Measurements from ENCODE around the gene PNMA1. TPM values are rescaled to one million over a fixed set of nuclear protein-coding genes. Genes with fewer than 3 reads are reported as not detected.

The PNMA1 gene
- total RNA-seq, 1 experiment from 2014 or later = 24.6 TPM

- Histone ChIP-seq H4K20me1 (ENCODE audit: insufficient read depth) (no peaks in the 10 kb centered on the region), H2AFZ (ENCODE audit: low read depth, low read length, poor library complexity, severe bottlenecking) (no peak overlapping the region), H3K9ac (ENCODE audit: low read length) (no peak overlapping the region), H3K4me3 (replicated peaks in 1 of 2; ENCODE audit: low read depth in 1 of 2, low read length in 2 of 2) (no peak overlapping the region), H3K27me3 (ENCODE audit: insufficient read depth, low read length) (no peaks in the 10 kb centered on the region), H3K27ac (ENCODE audit: low read depth, low read length) (no peak overlapping the region), H3K4me2 (ENCODE audit: low read length) (no peak overlapping the region), H3K4me1 (ENCODE audit: control insufficient read depth in 1 of 2, insufficient read depth in 2 of 2, low read length in 2 of 2) (peaks cover 7 to 9% of the 10 kb centered on the region in 2 experiments), H3K9me3 (ENCODE audit: control insufficient read depth in 1 of 2, insufficient read depth in 1 of 2, low read depth in 1 of 2, low read length in 2 of 2) (no peaks in the 10 kb centered on the region), H3K79me2 (ENCODE audit: insufficient read depth, low read length) (no peaks in the 10 kb centered on the region), H3K9me2 (ENCODE audit: insufficient read depth) (no peaks in the 10 kb centered on the region), H3K36me3 (ENCODE audit: control insufficient read depth in 1 of 2, insufficient read depth in 2 of 2, low read length in 2 of 2) (peaks cover 26 to 41% of the 10 kb centered on the region in 2 experiments; a peak in 3 of 4 replicates)
- TF ChIP-seq MAX (IDR thresholded peaks at IDR 0.05) (no peak), ELF1 (IDR thresholded peaks at IDR 0.05; ENCODE audit: borderline replicate concordance, low read depth) (no peak), JUND (IDR thresholded peaks at IDR 0.05) (no peak), REST (IDR thresholded peaks at IDR 0.05; ENCODE audit: low read depth) (no peak), SP1 (IDR thresholded peaks at IDR 0.05; ENCODE audit: low read depth) (no peak), EZH2 (IDR thresholded peaks at IDR 0.05) (no peak), CBX3 (IDR thresholded peaks at IDR 0.05; ENCODE audit: low read depth) (no peak)
- ChIA-PET POLR2A (no interaction called here), RAD21 (ENCODE audit: low non-redundant PET in 1 of 2, low total read pairs in 2 of 2, uncharacterized antibody in 2 of 2, unreplicated experiment in 2 of 2) (no interaction called here), CTCF (no interaction called here)
- intact Hi-C loops (cut with micrococcal nuclease) = no loop called here
- no TSS peak for BruUV-seq (replicated peaks)
- ATAC-seq = no peak
- no peak for DNase-seq (ENCODE audit: low read depth, low spot score)
Observed at GRCh38 chr14:73719361-73719760, 5.2 kb upstream of the PNMA1 start.

Measured in HCT116 (cell line).